ENCODE data around the gene MLLT10.

The MLLT10 gene

GRCh38 chr10:21727452-21728168, 193.6 kb downstream of the MLLT10 start:
- no peak for DNase-seq (ENCODE audit: low read depth in 1 of 2, low spot score in 1 of 2)

DNA sequence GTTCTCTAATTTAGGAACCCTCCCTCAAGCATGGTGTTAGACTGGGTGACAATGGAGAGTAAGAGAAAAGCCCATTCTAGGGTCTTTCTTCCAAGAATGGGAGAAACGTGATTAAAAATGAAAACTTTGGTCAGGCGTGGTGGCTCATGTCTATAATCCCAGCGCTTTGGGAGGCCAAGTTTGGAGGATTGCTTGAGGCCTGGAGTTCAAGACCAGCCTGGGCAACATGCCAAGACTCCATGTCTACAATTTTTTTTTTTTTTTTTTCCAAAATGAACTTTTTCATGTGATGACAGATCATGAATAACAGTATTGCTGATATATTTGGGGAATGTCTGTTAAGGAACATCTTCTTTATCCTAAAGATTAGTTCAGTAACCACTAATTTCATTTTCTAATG, 194.6 kb downstream of the MLLT10 start:
- no peak for DNase-seq (ENCODE audit: low read depth in 1 of 2, low spot score in 1 of 2)

GRCh38 chr10:21732067-21732772, 198.2 kb downstream of the MLLT10 start:
- peak in 1 of 2 donors; percentile 9 for DNase-seq (ENCODE audit: low read depth in 1 of 2, low spot score in 1 of 2)

DNA sequence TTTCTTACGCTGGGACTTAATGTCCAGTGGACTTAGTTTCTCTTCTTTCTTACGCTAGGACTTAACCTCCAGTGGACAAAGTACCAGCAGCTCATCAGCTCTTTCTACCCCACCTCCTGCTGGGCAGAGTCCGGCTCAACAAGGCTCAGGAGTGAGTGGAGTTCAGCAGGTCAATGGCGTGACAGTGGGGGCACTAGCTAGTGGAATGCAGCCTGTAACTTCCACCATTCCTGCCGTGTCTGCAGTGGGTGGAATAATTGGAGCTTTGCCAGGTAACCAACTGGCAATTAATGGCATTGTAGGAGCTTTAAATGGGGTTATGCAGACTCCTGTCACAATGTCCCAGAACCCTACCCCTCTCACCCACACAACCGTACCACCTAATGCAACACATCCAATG, 199.7 kb downstream of the MLLT10 start:
- DNase-seq (ENCODE audit: low read depth in 1 of 2, low spot score in 1 of 2): no peak

DNA sequence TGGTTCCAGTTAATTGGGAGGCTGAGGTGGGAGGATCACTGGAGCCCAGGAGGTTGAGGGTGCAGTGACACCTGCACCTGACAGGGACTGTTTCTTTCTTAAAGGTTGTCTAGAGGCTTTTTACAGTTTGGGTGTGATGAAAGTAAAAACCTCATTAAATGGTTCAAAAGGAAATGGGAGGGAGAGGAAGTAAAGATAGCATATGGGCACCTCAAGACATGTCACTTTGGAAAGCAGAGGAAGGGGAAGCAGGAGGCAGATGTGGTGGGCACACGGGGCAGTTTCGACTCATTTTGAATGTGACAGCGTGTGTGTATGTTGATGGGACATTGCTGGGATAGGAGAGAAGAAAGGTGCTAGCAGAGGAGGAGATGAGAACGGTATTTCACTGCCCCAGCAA, 203.1 kb downstream of the MLLT10 start:
- DNase-seq (ENCODE audit: low read depth in 1 of 2, low spot score in 1 of 2): no peak

DNA sequence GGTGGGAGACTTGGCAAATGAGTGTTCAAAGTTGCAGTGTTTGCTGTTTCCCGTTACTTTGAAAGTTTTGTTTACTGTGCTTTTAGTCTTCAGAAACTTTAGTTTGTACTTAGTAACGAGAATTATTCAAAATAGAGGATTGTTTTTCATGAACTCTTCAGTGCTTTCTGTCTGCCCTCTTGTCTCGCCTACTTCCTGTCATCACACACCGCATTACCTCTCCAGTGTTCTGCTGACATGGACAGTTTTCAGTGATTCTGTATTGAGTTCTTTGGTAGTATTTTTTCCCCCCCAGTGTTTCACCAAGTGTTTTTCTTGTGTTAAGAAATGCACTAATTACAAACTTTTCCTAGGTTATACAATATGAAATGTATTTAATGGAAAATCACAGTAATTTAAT, 207.0 kb downstream of the MLLT10 start:
- no peak for DNase-seq (ENCODE audit: low read depth in 1 of 2, low spot score in 1 of 2)

DNA sequence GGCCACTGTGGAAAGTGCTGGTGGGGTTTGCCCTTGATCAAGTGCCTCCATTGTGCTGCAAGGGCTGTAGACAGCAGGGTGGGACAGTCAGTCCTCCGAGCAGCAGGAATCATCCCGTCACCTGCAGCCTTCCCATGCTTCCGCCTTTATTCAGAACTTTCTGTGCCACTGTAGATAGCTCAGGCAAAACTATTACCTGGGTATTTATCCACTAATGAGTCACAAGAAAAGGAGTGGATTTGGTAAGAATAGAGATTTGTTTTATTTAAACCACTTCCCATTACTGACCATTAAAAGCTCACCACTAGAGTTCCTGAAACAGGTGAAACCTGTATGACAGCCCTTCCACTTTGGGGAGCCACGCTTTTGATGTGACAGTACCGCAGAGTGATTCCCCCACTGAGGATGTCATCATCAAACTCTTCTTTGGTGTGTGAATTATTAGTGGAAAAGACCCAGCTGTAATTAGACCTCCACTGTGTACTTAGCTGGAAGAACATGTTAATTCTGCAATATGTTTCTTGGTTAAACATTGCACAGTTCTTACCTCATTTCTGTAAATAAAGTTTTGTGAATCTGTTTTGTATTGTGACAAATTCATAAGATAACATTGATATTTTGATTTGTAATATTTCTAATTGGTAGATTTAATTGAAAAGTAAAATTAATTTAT, 208.8 kb downstream of the MLLT10 start:
- no peak for DNase-seq (ENCODE audit: low read depth in 1 of 2, low spot score in 1 of 2)

DNA sequence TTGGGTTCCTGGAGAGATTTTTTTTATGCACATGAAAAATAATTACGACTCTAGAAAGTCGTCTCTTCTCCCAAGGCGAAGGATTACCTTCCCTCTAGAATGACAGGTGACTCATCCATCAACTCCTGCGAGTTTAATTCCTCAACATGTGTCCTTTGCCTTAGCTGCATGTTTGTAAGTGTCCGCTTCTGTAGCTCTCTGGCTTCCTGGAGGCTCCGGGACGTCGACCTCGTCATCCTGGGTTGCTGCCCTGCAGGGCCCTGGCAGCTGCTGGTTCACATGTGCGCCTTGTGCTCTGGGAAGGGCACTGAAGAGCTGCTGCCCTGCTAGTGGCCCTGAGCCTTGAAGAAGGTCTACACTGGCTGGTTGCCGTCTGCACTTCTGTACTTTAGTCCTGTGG, 210.2 kb downstream of the MLLT10 start:
- no peak for DNase-seq (ENCODE audit: low read depth in 1 of 2, low spot score in 1 of 2)

- DNase-seq (ENCODE audit: low read depth in 1 of 2, low spot score in 1 of 2): no peak
Observed at GRCh38 chr10:21746118-21746517, 212.1 kb downstream of the MLLT10 start.

DNA sequence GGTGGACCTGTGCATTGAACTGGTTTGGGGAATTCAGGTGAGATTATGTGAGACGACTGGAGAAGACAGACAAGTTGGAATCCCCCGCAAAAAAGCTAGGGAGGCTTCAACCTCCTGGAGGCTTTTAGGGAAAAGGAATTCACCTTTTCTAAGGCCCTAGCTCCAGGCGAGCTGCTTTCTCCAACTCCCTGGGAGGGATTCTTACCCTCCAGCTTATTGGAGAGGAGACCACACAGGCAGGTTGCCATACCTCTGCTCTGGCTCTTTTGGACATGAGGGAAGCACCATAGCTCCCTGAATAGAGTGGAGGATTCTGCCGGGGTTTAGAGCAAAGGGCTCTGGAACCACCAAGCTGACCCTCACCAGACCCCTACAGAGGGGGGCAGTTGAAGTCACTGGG, 213.8 kb downstream of the MLLT10 start:
- no peak for DNase-seq (ENCODE audit: low read depth in 1 of 2, low spot score in 1 of 2)

GRCh38 chr10:21749788-21750187, 215.8 kb downstream of the MLLT10 start:
- no peak for DNase-seq (ENCODE audit: low read depth in 1 of 2, low spot score in 1 of 2)

DNA sequence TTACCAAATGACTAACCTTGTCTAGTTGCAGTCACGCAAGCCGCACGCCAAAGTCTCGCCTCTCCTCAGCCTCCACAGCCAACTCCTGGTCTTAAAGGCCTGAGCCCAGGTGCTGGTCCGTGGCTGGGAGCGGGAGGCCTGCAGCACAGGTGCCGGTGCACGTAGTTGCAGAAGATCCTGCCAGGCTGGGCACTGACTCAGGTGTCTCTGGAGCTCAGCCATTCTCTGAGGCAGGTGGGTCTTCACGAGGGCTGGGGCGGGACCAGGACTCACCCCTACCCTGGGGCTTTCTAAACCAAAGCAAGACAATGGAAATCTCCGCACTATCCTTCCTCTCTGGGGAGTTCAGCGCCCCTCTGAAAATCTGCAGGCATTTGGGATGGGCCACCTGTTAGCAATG, 216.4 kb downstream of the MLLT10 start:
- DNase-seq (ENCODE audit: low read depth in 1 of 2, low spot score in 1 of 2): no peak

- no peak for DNase-seq (ENCODE audit: low read depth in 1 of 2, low spot score in 1 of 2)
Observed at GRCh38 chr10:21751341-21752310, 217.6 kb downstream of the MLLT10 start.

- DNase-seq (ENCODE audit: low read depth in 1 of 2, low spot score in 1 of 2): no peak
Observed at GRCh38 chr10:21753497-21754270, 219.7 kb downstream of the MLLT10 start.

GRCh38 chr10:21754410-21755011, 220.5 kb downstream of the MLLT10 start:
- no peak for DNase-seq (ENCODE audit: low read depth in 1 of 2, low spot score in 1 of 2)

DNA sequence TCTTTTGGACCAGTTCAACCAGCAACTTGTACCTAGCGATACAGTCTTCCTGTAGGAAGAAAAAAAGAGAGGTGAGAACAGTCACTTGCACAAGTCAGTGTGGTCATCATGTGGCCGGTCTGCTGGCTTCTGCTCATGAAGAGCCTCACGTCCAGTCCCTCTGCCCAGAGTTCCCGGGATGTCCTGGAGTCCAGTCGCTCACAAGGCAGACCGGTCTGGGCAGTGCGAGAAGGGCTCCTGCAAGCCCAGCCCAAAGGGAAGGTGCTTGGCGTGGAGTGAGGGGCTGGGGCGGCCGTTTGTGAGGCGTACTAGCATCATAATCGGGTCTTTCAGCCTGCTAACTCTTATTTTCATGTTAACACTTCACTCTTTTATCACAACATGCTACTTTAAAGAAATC, 222.7 kb downstream of the MLLT10 start:
- DNase-seq (ENCODE audit: low read depth in 1 of 2, low spot score in 1 of 2): no peak

DNA sequence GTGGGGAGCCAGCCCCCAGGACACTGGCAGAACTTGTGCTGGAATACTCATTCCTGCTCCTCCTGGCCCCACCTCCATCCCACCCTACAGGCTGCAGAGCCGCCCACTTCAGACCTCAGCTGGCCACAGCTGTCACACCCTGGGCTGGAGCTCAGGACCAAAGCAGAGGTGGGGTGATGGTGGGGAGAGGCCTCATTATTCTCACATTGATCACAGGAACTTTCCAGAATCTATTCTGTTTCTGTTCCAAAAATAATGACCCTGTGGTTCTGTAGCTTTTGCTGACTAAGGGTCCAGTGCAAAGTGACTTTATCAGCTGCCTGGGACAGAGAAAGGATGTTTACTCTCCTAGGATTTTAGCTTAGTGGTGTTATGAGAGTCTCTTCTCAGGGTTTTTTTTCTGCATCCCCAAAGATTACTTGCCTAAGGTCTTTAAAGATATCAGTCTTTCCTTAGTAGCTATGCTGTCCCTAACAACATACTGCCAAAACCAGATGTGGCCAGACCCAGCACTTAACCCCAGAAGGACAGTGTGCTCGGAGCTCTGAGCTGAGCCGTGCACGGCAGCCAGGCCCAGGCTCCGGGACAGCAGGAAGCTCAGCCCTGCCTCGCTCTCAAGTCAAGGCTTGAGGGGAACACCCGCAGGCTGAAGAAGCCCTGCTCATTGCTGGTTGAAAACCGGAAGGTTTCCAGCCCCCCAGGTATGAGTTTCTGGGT, 223.3 kb downstream of the MLLT10 start:
- DNase-seq (ENCODE audit: low read depth in 1 of 2, low spot score in 1 of 2): no peak

DNA sequence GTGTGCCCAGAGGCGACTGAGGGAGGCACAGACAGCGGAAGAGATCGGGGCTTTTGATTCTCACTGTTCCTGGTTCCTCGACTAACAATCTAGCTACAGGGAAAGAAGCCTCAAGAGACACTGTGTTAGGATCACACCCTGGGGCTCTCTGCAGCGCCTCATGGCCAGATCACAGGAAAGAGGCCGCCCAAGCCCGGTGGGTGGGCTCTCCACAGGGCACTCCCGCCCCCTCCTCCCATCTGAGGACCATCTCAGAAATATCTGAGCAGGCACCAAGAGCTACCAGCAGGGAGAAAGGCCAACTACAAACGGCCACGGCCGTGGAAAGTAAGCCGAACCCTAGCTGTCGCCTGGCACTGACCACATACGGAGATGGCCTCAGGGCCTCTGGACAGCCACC, 224.2 kb downstream of the MLLT10 start:
- DNase-seq (ENCODE audit: low read depth in 1 of 2, low spot score in 1 of 2): no peak

DNA sequence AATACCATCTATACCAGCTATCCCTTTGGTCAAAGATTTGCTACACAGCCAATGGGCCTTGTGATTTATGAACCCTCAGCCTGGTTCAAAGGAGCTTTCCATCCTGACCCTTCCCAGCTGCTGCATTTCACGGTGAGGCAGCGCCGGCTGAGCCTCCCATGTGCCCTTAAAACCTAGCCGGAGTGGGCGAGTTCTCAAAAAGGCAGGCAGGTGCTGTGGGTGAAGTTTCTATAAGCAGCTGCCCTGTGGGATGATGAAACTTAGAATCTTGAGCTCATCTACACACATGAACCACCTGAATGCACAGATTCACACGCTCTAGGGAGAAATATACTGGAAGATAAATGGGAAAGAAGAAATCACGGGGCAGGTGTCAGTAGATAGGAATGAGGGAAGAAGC, 224.7 kb downstream of the MLLT10 start:
- DNase-seq (ENCODE audit: low read depth in 1 of 2, low spot score in 1 of 2): no peak

Data from stimulated activated CD4-positive, alpha-beta T cell treated with anti-CD3 and anti-CD28 coated beads, Interleukin-15, amount 100 ng/mL, for 1 hour (primary cell).